Measurements from ENCODE around the gene ODAD2.

DNA sequence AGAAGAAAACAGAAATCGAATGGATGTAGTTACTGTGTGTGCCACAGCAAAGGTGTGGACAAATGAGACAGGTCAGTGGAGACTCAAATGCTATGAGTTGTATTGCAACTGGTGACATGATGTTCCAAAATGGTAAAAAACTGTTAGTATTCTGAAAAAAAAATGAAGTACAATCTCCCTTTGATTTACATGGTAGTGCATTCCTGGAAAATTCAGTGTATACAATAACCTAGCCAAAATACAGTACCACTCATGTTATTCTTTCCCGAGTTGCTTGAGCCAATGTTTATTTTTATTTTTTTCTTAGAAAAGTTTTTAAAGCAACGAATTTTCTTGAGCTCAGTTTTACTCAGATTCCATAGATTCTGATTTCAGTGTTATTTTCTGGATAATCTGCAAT is 47.7 kb upstream of the ODAD2 start:
- TF ChIP-seq, protein P1, sequence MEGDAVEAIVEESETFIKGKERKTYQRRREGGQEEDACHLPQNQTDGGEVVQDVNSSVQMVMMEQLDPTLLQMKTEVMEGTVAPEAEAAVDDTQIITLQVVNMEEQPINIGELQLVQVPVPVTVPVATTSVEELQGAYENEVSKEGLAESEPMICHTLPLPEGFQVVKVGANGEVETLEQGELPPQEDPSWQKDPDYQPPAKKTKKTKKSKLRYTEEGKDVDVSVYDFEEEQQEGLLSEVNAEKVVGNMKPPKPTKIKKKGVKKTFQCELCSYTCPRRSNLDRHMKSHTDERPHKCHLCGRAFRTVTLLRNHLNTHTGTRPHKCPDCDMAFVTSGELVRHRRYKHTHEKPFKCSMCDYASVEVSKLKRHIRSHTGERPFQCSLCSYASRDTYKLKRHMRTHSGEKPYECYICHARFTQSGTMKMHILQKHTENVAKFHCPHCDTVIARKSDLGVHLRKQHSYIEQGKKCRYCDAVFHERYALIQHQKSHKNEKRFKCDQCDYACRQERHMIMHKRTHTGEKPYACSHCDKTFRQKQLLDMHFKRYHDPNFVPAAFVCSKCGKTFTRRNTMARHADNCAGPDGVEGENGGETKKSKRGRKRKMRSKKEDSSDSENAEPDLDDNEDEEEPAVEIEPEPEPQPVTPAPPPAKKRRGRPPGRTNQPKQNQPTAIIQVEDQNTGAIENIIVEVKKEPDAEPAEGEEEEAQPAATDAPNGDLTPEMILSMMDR (conservative IDR thresholded peaks at IDR 0.05) = no peak
- TF ChIP-seq ZFX (IDR thresholded peaks at IDR 0.05) = no peak
